H1 (cell line): ENCODE results near the gene RMDN2. TPM values are rescaled to one million over a fixed set of nuclear protein-coding genes. Genes with fewer than 3 reads are reported as not detected.

Experiments used
- CTCF ChIA-PET: fragments of 300-600 bp; sonication (Branson Sonifier 250); formaldehyde crosslinking; loops from one replicate; lab custom pipeline; 2021; ENCODE audit not compliant: partially characterized antibody; lab: Charles Lee
- POLR2A ChIA-PET: fragments of 300-600 bp; sonication (Branson Sonifier 250); formaldehyde crosslinking; loops from one replicate; lab custom pipeline; 2021; ENCODE audit warnings: inconsistent platforms; ENCODE audit not compliant: partially characterized antibody; lab: Charles Lee
- DNase-seq, 2 experiments: peaks; one replicate each; pipeline versions ENCODE4 v3.0.0 to v3.0.0-alpha.2; 2010 to 2022; ENCODE audit warnings: low spot score in 2 of 2, low read depth in 1 of 2, mixed read lengths in 1 of 2
- FAIRE-seq: peaks from 2 replicates; lab custom pipeline; 2011; peaks lifted over from hg19 to GRCh38; lab: Jason Lieb, UNC
- H2AFZ ChIP-seq: 2 replicates; pipeline ENCODE4 v1.8.1; 2012; ENCODE audit warnings: low read length, inconsistent platforms
- H2AK5ac ChIP-seq: 2 replicates; pipeline ENCODE4 v1.6.1; 2013; ENCODE audit warnings: low read depth, low read length
- H2BK120ac ChIP-seq: replicated peaks from 2 replicates; pipeline ENCODE3; 2013; ENCODE audit warnings: low read depth, low read length, inconsistent platforms
- H2BK12ac ChIP-seq: 2 replicates; pipeline ENCODE4 v1.6.1; 2013; ENCODE audit warnings: low read depth, low read length
- H2BK15ac ChIP-seq: 2 replicates; pipeline ENCODE4 v1.6.1; 2013; ENCODE audit warnings: low read length
- H2BK20ac ChIP-seq: 2 replicates; pipeline ENCODE4 v1.6.1; 2013; ENCODE audit warnings: low read length
- H2BK5ac ChIP-seq: 2 replicates; pipeline ENCODE4 v1.6.1; 2013; ENCODE audit warnings: low read depth, low read length
- H3K14ac ChIP-seq: 2 replicates; pipeline ENCODE4 v1.6.1; 2013; ENCODE audit warnings: inconsistent platforms; ENCODE audit not compliant: insufficient read length
- H3K18ac ChIP-seq: 2 replicates; pipeline ENCODE4 v1.6.1; 2013; ENCODE audit warnings: low read length; ENCODE audit errors: extremely low read depth
- H3K23ac ChIP-seq: 2 replicates; pipeline ENCODE4 v1.6.1; 2013; ENCODE audit warnings: inconsistent platforms; ENCODE audit not compliant: insufficient read length
- H3K23me2 ChIP-seq: 2 replicates; pipeline ENCODE4 v1.6.1; 2013; ENCODE audit warnings: low read depth, low read length
- H3K27ac ChIP-seq: 2 replicates; pipeline ENCODE4 v1.6.1; 2011; ENCODE audit warnings: low read depth, low read length, inconsistent platforms
- H3K27me3 ChIP-seq, 4 experiments: replicated peaks in 1 of 4; 1 replicate in 1 of 4; 2 replicates in 3 of 4; pipeline versions ENCODE4 v1.6.1 to v1.8.1; 2011 to 2013; ENCODE audit warnings: low read length in 3 of 4, mild to moderate bottlenecking in 3 of 4, inconsistent platforms in 2 of 4, mixed read lengths in 2 of 4, moderate library complexity in 1 of 4; ENCODE audit not compliant: control insufficient read depth in 3 of 4, insufficient read depth in 3 of 4; ENCODE audit errors: extremely low read depth in 1 of 4
- H3K36me3 ChIP-seq, 4 experiments: 2 replicates each; pipeline versions ENCODE4 v1.6.1 to v1.8.1; 2011 to 2013; ENCODE audit warnings: mild to moderate bottlenecking in 4 of 4, low read length in 3 of 4, moderate library complexity in 2 of 4, control low read depth in 1 of 4, inconsistent platforms in 1 of 4; ENCODE audit not compliant: insufficient read depth in 4 of 4, control insufficient read depth in 2 of 4
- H3K4ac ChIP-seq: replicated peaks from 2 replicates; pipeline ENCODE3; 2013; ENCODE audit warnings: low read length, low read depth, mixed read lengths, inconsistent platforms; ENCODE audit not compliant: insufficient read length
- H3K4me1 ChIP-seq, 4 experiments: replicated peaks in 1 of 4; 1 replicate in 1 of 4; 2 replicates in 3 of 4; pipeline versions ENCODE4 v1.6.1 to v1.8.1; 2011 to 2013; ENCODE audit warnings: low read length in 3 of 4, inconsistent platforms in 2 of 4, mixed read lengths in 1 of 4; ENCODE audit not compliant: insufficient read depth in 4 of 4, control insufficient read depth in 3 of 4
- H3K4me2 ChIP-seq, 2 experiments: 2 replicates each; pipeline versions ENCODE4 v1.6.1 to v1.8.1; 2011 to 2013; ENCODE audit warnings: low read depth in 2 of 2, low read length in 2 of 2, control low read depth in 1 of 2, inconsistent platforms in 1 of 2, mild to moderate bottlenecking in 1 of 2; ENCODE audit not compliant: insufficient read depth in 1 of 2
- H3K4me3 ChIP-seq, 4 experiments: fragments of 200-600, 300-600 bp in 1 of 4; sonication (generic), shearing (Covaris generic), sonication (Bioruptor Twin) in 1 of 4; 2 replicates each; pipeline versions ENCODE4 v1.5.1 to v1.8.1; 2011 to 2016; ENCODE audit warnings: low read length in 4 of 4, low read depth in 3 of 4, control low read depth in 2 of 4, inconsistent platforms in 2 of 4, mild to moderate bottlenecking in 2 of 4, mixed read lengths in 1 of 4, moderate library complexity in 1 of 4; ENCODE audit not compliant: insufficient read depth in 2 of 4; ENCODE audit errors: extremely low read depth in 1 of 4
- H3K56ac ChIP-seq: replicated peaks from 2 replicates; pipeline ENCODE3; 2013; ENCODE audit warnings: low read depth, mild to moderate bottlenecking, mixed read lengths, low read length, inconsistent platforms; ENCODE audit not compliant: insufficient read length
- H3K79me1 ChIP-seq: 2 replicates; pipeline ENCODE4 v1.6.1; 2013; ENCODE audit warnings: low read depth, low read length, control low read depth
- H3K79me2 ChIP-seq, 2 experiments: 2 replicates each; pipeline versions ENCODE4 v1.6.1 to v1.8.1; 2012 to 2013; ENCODE audit warnings: low read length in 2 of 2, mild to moderate bottlenecking in 2 of 2, inconsistent platforms in 1 of 2; ENCODE audit not compliant: insufficient read depth in 2 of 2, control insufficient read depth in 1 of 2
- H3K9ac ChIP-seq, 4 experiments: replicated peaks in 1 of 4; 1 replicate in 1 of 4; 2 replicates in 3 of 4; pipeline versions ENCODE4 v1.6.1 to v1.8.1; 2011 to 2013; ENCODE audit warnings: low read depth in 3 of 4, low read length in 3 of 4, control low read depth in 2 of 4, mild to moderate bottlenecking in 2 of 4, moderate library complexity in 2 of 4, inconsistent platforms in 1 of 4; ENCODE audit errors: extremely low read depth in 1 of 4
- H3K9me3 ChIP-seq, 2 experiments: 2 replicates each; pipeline versions ENCODE4 v1.6.1 to v1.8.1; 2012 to 2013; ENCODE audit warnings: mild to moderate bottlenecking in 2 of 2, moderate library complexity in 2 of 2, control low read depth in 1 of 2, inconsistent platforms in 1 of 2, low read depth in 1 of 2, low read length in 1 of 2, mixed read lengths in 1 of 2; ENCODE audit not compliant: insufficient read depth in 2 of 2
- H4K20me1 ChIP-seq, 2 experiments: replicated peaks in 1 of 2; 2 replicates each; pipeline versions ENCODE3 to v1.8.1; 2011 to 2013; ENCODE audit warnings: inconsistent platforms in 2 of 2, low read length in 2 of 2, mild to moderate bottlenecking in 1 of 2; ENCODE audit not compliant: insufficient read depth in 2 of 2, control insufficient read depth in 1 of 2
- H4K5ac ChIP-seq: 2 replicates; pipeline ENCODE4 v1.6.1; 2013; ENCODE audit warnings: low read length, low read depth, mixed read lengths, inconsistent platforms; ENCODE audit not compliant: insufficient read length
- H4K8ac ChIP-seq: 2 replicates; pipeline ENCODE4 v1.8.0; 2013; ENCODE audit warnings: mild to moderate bottlenecking, moderate library complexity, low read length, inconsistent platforms; ENCODE audit not compliant: insufficient read depth; ENCODE audit errors: extremely low read depth
- H4K91ac ChIP-seq: replicated peaks from 2 replicates; pipeline ENCODE3; 2013; ENCODE audit warnings: low read length, mixed read lengths, inconsistent platforms; ENCODE audit not compliant: insufficient read length
- FOSL1 ChIP-seq: IDR thresholded peaks from 2 replicates; pipeline ENCODE4 v1.6.1; 2011; ENCODE audit warnings: mild to moderate bottlenecking, low read depth, low read length, moderate library complexity; ENCODE audit not compliant: insufficient read depth
- RXRA ChIP-seq: IDR thresholded peaks from 2 replicates; pipeline ENCODE4 v1.6.1; 2011; ENCODE audit warnings: low read depth, mild to moderate bottlenecking, low read length, moderate library complexity; ENCODE audit not compliant: insufficient read depth
- SUZ12 ChIP-seq: fragments of 200-600 bp; sonication (generic); IDR thresholded peaks from 2 replicates; pipeline ENCODE4 v1.6.1; 2012; ENCODE audit warnings: mild to moderate bottlenecking, inconsistent platforms, low read length, moderate library complexity, mixed read lengths
- TEAD4 ChIP-seq: IDR thresholded peaks from 2 replicates; pipeline ENCODE4 v1.6.1; 2012; ENCODE audit warnings: low read depth, low read length, inconsistent platforms, mixed read lengths
- WGBS, 2 experiments: shearing (Covaris generic) in 1 of 2; methylation state at CpG; one replicate each; pipeline versions ENCODE4 v1.1.6 to v1.1.7; 2013 to 2015; ENCODE audit warnings: low lambda C conversion rate in 2 of 2, mixed read lengths in 2 of 2, inconsistent platforms in 1 of 2, low coverage in 1 of 2, missing lambda C conversion rate in 1 of 2; ENCODE audit not compliant: insufficient replicate concordance in 2 of 2, insufficient coverage in 1 of 2, insufficient read length in 1 of 2; ENCODE audit errors: extremely low coverage in 1 of 2, missing lambda C conversion rate in 1 of 2; 5-methylcytosine and 5-hydroxymethylcytosine counted together
- polyA plus RNA-seq, 7 experiments: library from polyadenylated mRNA; depleted of rRNA in 3 of 7; stranded (reverse) in 5 of 7; unstranded in 2 of 7; fragments of >200 nt in 5 of 7; fragments of 200-250 nt in 2 of 7; gene quantifications; 1 replicate in 5 of 7; 2 replicates in 1 of 7; 4 replicates in 1 of 7; pipeline versions ENCODE4 v1.2.1 to v1.2.3, GENCODE V29; 2011 to 2013; ENCODE audit warnings: missing spikeins in 2 of 7, mixed read lengths in 2 of 7
- total RNA-seq: library from RNA; stranded (reverse); fragmentation: NEBNext Ultra II Directional; extraction: Animal tissue kit (Norgen Biotek cat#: 25700); gene quantifications from 2 replicates; pipeline ENCODE4 v1.2.1, GENCODE V29; 2021

RMDN2 gene
- total and polyA plus RNA-seq, 2 of the 8 experiments (the other 6 are each of a cell fraction or from before 2014, with no cell fraction given): 0.53 to 3.0 TPM

DNA sequence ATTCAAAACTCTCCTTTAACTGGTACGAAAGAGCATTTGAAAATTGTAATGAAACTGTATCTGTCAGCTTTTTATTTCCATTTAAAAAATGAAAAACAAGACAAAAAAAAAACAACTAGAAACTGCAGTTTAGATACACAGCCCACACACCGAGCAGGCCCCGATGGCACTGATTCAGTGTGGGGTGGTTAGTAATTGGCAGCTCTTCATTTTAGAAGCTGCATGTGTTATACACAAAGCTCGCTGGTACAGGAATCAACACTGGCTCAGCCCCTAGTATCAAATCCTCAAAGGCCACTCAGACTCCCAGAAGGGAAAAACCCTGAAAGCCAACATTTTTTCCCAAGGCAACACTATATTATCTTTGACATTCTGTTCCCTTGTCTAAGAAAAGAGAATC lies 30.5 kb upstream of the RMDN2 start:
- no peak for FAIRE-seq
- Histone ChIP-seq H3K9me3 (no peaks in the 10 kb centered on the region), H3K9ac (no peak overlapping the region), H4K5ac (no peak overlapping the region), H2BK20ac (no peak overlapping the region), H2BK120ac (no peak overlapping the region), H2AK5ac (no peak overlapping the region), H3K27ac (no peak overlapping the region), H3K23ac (no peak overlapping the region), H3K79me1 (no peaks in the 10 kb centered on the region), H3K79me2 (no peaks in the 10 kb centered on the region), H3K56ac (no peak overlapping the region), H3K14ac (no peak overlapping the region), H3K36me3 (no peaks in the 10 kb centered on the region), H3K23me2 (no peaks in the 10 kb centered on the region), H3K4me3 (no peak overlapping the region), H3K4me2 (no peak overlapping the region), H3K4ac (no peak overlapping the region), H4K20me1 (no peaks in the 10 kb centered on the region), H3K18ac (no peak overlapping the region), H4K91ac (no peak overlapping the region), H2BK12ac (no peak overlapping the region), H3K4me1 (no peaks in the 10 kb centered on the region), H4K8ac (no peak overlapping the region), H3K27me3 (no peaks in the 10 kb centered on the region), H2BK5ac (no peak overlapping the region), H2AFZ (no peak overlapping the region), H2BK15ac (no peak overlapping the region)
- TF ChIP-seq FOSL1 (no peak), SUZ12 (no peak), TEAD4 (no peak), RXRA (no peak)
- 95% methylated on average over 4 of the region's 4 CpGs; no CpG with 5 or more reads in 1 of the 2 experiments for WGBS, 2 experiments
- POLR2A ChIA-PET: no interaction called here
- no peak for DNase-seq
- CTCF ChIA-PET: interaction anchor here (0.6 to 4.3 kb wide), 10 partner anchors 9 to 380 kb away, joined by 3 to 18 read pairs (median 3); no protein-coding TSS in a partner anchor
